ENCODE data around the gene METRN.

Gene METRN

DNA sequence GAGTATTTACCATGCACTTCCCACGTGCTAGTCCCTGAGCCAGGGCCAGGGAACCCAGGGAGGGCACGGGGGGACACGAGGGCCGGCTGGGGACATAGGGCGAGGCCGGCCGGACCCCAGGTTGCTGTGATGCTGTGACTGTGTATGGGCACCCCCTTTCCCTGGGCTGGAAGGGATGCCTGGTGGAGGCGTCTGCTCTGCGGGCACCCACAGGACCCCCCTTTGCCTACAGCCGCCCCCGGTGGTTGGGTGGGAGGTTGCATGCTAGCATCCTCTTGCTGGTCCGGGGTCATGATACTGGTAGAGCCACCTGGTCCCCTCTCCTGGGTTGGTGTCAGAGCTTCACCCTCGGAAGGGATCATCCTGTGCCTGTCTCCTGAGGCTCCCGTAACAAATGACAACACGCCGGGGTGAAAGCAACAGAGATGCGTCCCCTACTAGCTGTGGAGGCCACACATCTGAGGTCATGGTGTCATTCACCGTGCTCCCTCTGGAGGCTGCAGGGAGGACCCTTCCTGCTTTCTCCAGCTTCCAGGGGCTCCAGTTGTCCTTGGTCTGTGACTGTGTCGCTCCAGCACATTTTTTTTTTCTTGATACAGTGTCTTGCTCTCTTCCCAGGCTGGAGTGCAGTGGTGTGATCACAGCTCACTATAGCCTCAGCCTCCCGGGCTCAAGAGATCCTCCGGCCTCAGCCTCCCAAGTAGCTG is 29.0 kb downstream of the METRN start:
- DNase-seq (ENCODE audit: low read depth) = no peak
- peak; percentile 33 for TF ChIP-seq CTCF (IDR thresholded peaks at IDR 0.05; ENCODE audit: insufficient read depth, low read depth, low read length, missing control alignments)
- no peak overlapping the region for H3K4me3 ChIP-seq (ENCODE audit: low read depth, low read length)

DNA sequence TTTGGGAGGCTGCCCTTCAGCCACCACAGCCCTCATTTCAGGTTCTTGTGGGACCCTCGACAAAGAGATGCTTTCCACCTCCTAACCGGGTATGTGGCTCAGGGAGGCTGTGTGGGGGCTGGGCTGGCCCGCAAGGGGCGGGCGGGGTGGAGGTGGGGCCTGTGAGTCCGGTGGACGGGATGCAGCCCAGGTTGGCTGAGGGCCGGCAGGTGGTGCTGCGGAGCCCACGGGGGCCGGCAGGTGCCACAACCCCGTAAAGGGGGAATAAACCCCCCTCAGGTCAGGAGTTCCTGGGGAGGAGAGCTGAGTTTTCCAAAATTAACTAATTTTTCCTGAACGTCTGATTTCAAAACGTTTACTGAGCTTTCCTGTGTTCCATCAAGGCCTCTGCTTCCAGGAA is 30.8 kb downstream of the METRN start:
- peak; percentile 50 for TF ChIP-seq CTCF (IDR thresholded peaks at IDR 0.05; ENCODE audit: insufficient read depth, low read depth, low read length, missing control alignments)
- DNase-seq (ENCODE audit: low read depth) = no peak
- no peak overlapping the region for H3K4me3 ChIP-seq (ENCODE audit: low read depth, low read length)

GRCh38 chr16:746637-747036 is 31.7 kb downstream of the METRN start:
- TF ChIP-seq CTCF (IDR thresholded peaks at IDR 0.05; ENCODE audit: insufficient read depth, low read depth, low read length, missing control alignments) = no peak
- DNase-seq (ENCODE audit: low read depth) = no peak
- H3K4me3 ChIP-seq (ENCODE audit: low read depth, low read length) = no peak overlapping the region

- no peak overlapping the region for H3K4me3 ChIP-seq (ENCODE audit: low read depth, low read length)
- DNase-seq (ENCODE audit: low read depth) = no peak
- TF ChIP-seq CTCF (IDR thresholded peaks at IDR 0.05; ENCODE audit: insufficient read depth, low read depth, low read length, missing control alignments) = no peak
These were observed 33.2 kb downstream of the METRN start for GRCh38 chr16:747978-748746.

DNA sequence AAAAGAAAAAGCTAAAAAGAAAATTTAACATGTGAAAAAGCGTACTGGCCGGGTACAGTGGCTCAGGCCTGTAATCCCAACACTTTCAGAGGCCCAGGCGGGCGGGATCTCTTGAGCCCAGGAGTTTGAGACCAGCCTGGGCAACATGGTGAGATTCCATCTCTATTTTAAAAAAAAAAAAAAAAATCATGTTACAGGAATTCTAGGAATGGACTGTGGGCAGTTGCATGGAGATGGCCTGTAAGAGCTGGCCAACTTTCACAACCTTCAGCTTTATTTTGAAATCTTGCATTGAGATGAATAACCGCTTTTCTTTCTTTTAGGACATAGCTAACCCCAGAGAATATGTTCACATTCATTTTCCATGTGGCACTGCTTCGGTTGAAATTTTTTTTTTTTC is 34.1 kb downstream of the METRN start:
- no peak for DNase-seq (ENCODE audit: low read depth)
- TF ChIP-seq CTCF (IDR thresholded peaks at IDR 0.05; ENCODE audit: insufficient read depth, low read depth, low read length, missing control alignments) = no peak

GRCh38 chr16:750485-750884 is 35.6 kb downstream of the METRN start:
- DNase-seq (ENCODE audit: low read depth) = no peak
- no peak overlapping the region for H3K4me3 ChIP-seq (ENCODE audit: low read depth, low read length)
- TF ChIP-seq CTCF (IDR thresholded peaks at IDR 0.05; ENCODE audit: insufficient read depth, low read depth, low read length, missing control alignments) = no peak

More for the DNA sequence above, 34.1 kb downstream of the METRN start:
- no peak overlapping the region for H3K4me3 ChIP-seq (ENCODE audit: low read depth, low read length)

Measured in GM12865 (cell line).